Neural cell (in vitro differentiated cells): ENCODE results near the gene ADSS2. TPM values are rescaled to one million over a fixed set of nuclear protein-coding genes. Genes with fewer than 3 reads are reported as not detected.
"Not testable (repeated sequence)": the region's sequence is repeated elsewhere in the genome, so short reads cannot be mapped to it uniquely, and the experiment has no call there.

Source experiments
- H2AFZ ChIP-seq: fragments of 200-600, 300-800 bp; sonication (generic), shearing (Covaris generic); 2 replicates; pipeline ENCODE4 v1.6.0; 2014; ENCODE audit warnings: low read depth, mild to moderate bottlenecking, antibody characterized with exemption, low read length, moderate library complexity
- H3F3A ChIP-seq: fragments of 200-600 bp; shearing (Covaris generic); 2 replicates; pipeline ENCODE4 v1.6.1; 2016; ENCODE audit warnings: mild to moderate bottlenecking, moderate library complexity, mixed read lengths, antibody characterized with exemption, low read length; ENCODE audit not compliant: insufficient read depth, poor library complexity, severe bottlenecking
- H3K27ac ChIP-seq: fragments of 200-600, 300-800 bp; sonication (generic), shearing (Covaris generic); 2 replicates; pipeline ENCODE4 v1.5.1; 2014; ENCODE audit warnings: mild to moderate bottlenecking, low read length, moderate library complexity
- H3K27me3 ChIP-seq: fragments of 300-800, 200-600 bp; sonication (generic), shearing (Covaris generic); 2 replicates; pipeline ENCODE4 v1.6.0; 2014; ENCODE audit warnings: mild to moderate bottlenecking, low read depth, low read length, moderate library complexity; ENCODE audit not compliant: insufficient read depth
- H3K36me3 ChIP-seq: fragments of 300-800, 200-600 bp; sonication (generic), shearing (Covaris generic); 2 replicates; pipeline ENCODE4 v1.5.1; 2014; ENCODE audit warnings: mild to moderate bottlenecking, antibody characterized with exemption, low read length, moderate library complexity; ENCODE audit not compliant: insufficient read depth
- H3K4me2 ChIP-seq: fragments of 300-800, 200-600 bp; sonication (generic), shearing (Covaris generic); 2 replicates; pipeline ENCODE4 v1.6.0; 2014; ENCODE audit warnings: mild to moderate bottlenecking, low read length
- H3K4me3 ChIP-seq: fragments of 300-800, 200-600 bp; sonication (generic), shearing (Covaris generic); 2 replicates; pipeline ENCODE4 v1.5.1; 2014; ENCODE audit warnings: mild to moderate bottlenecking, low read length, moderate library complexity
- H3K79me2 ChIP-seq: fragments of 200-600 bp; shearing (Covaris generic); replicated peaks from 2 replicates; pipeline ENCODE4 v1.6.0; 2014; ENCODE audit warnings: mild to moderate bottlenecking, low read length, moderate library complexity; ENCODE audit not compliant: insufficient read depth
- H3K9ac ChIP-seq: fragments of 300-800, 200-600 bp; sonication (generic), shearing (Covaris generic); 2 replicates; pipeline ENCODE4 v1.6.1; 2016; ENCODE audit warnings: mild to moderate bottlenecking, low read length, mixed read lengths
- H3K9me2 ChIP-seq: fragments of 200-600 bp; shearing (Covaris generic); 2 replicates; pipeline ENCODE4 v1.6.1; 2016; ENCODE audit warnings: mild to moderate bottlenecking, low read length, mixed read lengths; ENCODE audit not compliant: insufficient read depth
- H3K9me3 ChIP-seq: fragments of 200-600, 300-800 bp; sonication (generic), shearing (Covaris generic); 2 replicates; pipeline ENCODE4 v1.6.1; 2016; ENCODE audit warnings: mild to moderate bottlenecking, mixed run types, low read length, moderate library complexity, mixed read lengths
- H4K20me1 ChIP-seq: fragments of 200-600 bp; shearing (Covaris generic); 2 replicates; pipeline ENCODE4 v1.6.1; 2016; ENCODE audit warnings: mild to moderate bottlenecking, mixed run types; ENCODE audit not compliant: insufficient read depth
- CTCF ChIP-seq: fragments of 450-650 bp; IDR thresholded peaks from 2 replicates; pipeline ENCODE4 v1.5.1; 2014; ENCODE audit warnings: antibody characterized with exemption, mild to moderate bottlenecking, moderate library complexity; ENCODE audit not compliant: poor library complexity, severe bottlenecking
- EP300 ChIP-seq: fragments of 450-650 bp; conservative IDR thresholded peaks from 2 replicates; pipeline ENCODE4 v1.6.1; 2014; ENCODE audit warnings: antibody characterized with exemption, mild to moderate bottlenecking, moderate library complexity; ENCODE audit not compliant: poor library complexity, severe bottlenecking
- EZH2 ChIP-seq: fragments of 200-600, 300-800 bp; shearing (Covaris generic), sonication (generic); IDR thresholded peaks from 2 replicates; pipeline ENCODE4 v1.6.1; 2014; ENCODE audit warnings: antibody characterized with exemption, low read length, borderline replicate concordance, mild to moderate bottlenecking; ENCODE audit not compliant: insufficient read depth, poor library complexity, severe bottlenecking
- MXI1 ChIP-seq: fragments of 450-650 bp; conservative IDR thresholded peaks from 2 replicates; pipeline ENCODE4 v1.6.1; 2014; ENCODE audit warnings: antibody characterized with exemption, mild to moderate bottlenecking; ENCODE audit not compliant: poor library complexity, severe bottlenecking
- POLR2AphosphoS5 ChIP-seq: IDR thresholded peaks from 2 replicates; pipeline ENCODE4 v1.6.1; 2012
- RAD21 ChIP-seq: fragments of 450-650 bp; conservative IDR thresholded peaks from 2 replicates; pipeline ENCODE4 v1.6.1; 2014; ENCODE audit warnings: antibody characterized with exemption, mild to moderate bottlenecking, moderate library complexity
- SMC3 ChIP-seq: fragments of 450-650 bp; conservative IDR thresholded peaks from 2 replicates; pipeline ENCODE4 v1.6.1; 2014; ENCODE audit warnings: antibody characterized with exemption, mild to moderate bottlenecking, moderate library complexity; ENCODE audit not compliant: poor library complexity
- TAF1 ChIP-seq: IDR thresholded peaks from 2 replicates; pipeline ENCODE4 v1.6.1; 2012; ENCODE audit warnings: low read depth
- polyA plus RNA-seq: library from polyadenylated mRNA; depleted of rRNA; stranded (reverse); fragments of >200 nt; gene quantifications from 2 replicates; pipeline ENCODE4 v1.2.3, GENCODE V29; 2014
- TF ChIP-seq, protein P1 (sequence below): IDR thresholded peaks from 2 replicates; pipeline ENCODE4 v1.6.1; 2012; ENCODE audit warnings: borderline replicate concordance

The ADSS2 gene
- polyA plus RNA-seq, 1 donor from 2014 or later = 86.1 TPM

- Histone ChIP-seq H3K9me3 (no peaks in the 10 kb centered on the region), H4K20me1 (no peaks in the 10 kb centered on the region), H3K9me2 (no peaks in the 10 kb centered on the region), H3K36me3 (no peaks in the 10 kb centered on the region), H3K27ac (no peak overlapping the region), H3K9ac (no peak overlapping the region), H3K27me3 (no peaks in the 10 kb centered on the region), H3K79me2 (no peaks in the 10 kb centered on the region), H3K4me2 (no peak overlapping the region), H3K4me3 (no peak overlapping the region), H3F3A (no peaks in the 10 kb centered on the region), H2AFZ (no peak overlapping the region)
- TF ChIP-seq POLR2AphosphoS5 (no peak), CTCF (no peak), EP300 (no peak), SMC3 (no peak), TAF1 (no peak)
These were observed 75.6 kb downstream of the ADSS2 start for GRCh38 chr1:244376126-244376525.

- no peak overlapping the region for H3K4me3 ChIP-seq
- no peaks in the 10 kb centered on the region for H3K9me3 ChIP-seq
- H3K79me2 ChIP-seq = no peaks in the 10 kb centered on the region
- no peak overlapping the region for H2AFZ ChIP-seq
- H4K20me1 ChIP-seq = no peaks in the 10 kb centered on the region
- no peaks in the 10 kb centered on the region for H3K36me3 ChIP-seq
- H3F3A ChIP-seq = no peaks in the 10 kb centered on the region
- no peaks in the 10 kb centered on the region for H3K27me3 ChIP-seq
- no peak for TF ChIP-seq EZH2
- TF ChIP-seq CTCF = no peak
- TF ChIP-seq, protein P1, sequence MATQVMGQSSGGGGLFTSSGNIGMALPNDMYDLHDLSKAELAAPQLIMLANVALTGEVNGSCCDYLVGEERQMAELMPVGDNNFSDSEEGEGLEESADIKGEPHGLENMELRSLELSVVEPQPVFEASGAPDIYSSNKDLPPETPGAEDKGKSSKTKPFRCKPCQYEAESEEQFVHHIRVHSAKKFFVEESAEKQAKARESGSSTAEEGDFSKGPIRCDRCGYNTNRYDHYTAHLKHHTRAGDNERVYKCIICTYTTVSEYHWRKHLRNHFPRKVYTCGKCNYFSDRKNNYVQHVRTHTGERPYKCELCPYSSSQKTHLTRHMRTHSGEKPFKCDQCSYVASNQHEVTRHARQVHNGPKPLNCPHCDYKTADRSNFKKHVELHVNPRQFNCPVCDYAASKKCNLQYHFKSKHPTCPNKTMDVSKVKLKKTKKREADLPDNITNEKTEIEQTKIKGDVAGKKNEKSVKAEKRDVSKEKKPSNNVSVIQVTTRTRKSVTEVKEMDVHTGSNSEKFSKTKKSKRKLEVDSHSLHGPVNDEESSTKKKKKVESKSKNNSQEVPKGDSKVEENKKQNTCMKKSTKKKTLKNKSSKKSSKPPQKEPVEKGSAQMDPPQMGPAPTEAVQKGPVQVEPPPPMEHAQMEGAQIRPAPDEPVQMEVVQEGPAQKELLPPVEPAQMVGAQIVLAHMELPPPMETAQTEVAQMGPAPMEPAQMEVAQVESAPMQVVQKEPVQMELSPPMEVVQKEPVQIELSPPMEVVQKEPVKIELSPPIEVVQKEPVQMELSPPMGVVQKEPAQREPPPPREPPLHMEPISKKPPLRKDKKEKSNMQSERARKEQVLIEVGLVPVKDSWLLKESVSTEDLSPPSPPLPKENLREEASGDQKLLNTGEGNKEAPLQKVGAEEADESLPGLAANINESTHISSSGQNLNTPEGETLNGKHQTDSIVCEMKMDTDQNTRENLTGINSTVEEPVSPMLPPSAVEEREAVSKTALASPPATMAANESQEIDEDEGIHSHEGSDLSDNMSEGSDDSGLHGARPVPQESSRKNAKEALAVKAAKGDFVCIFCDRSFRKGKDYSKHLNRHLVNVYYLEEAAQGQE = no peak
- no peak for TF ChIP-seq EP300
- TF ChIP-seq POLR2AphosphoS5 = no peak
- TF ChIP-seq RAD21 = no peak
- no peak for TF ChIP-seq TAF1
- no peak for TF ChIP-seq SMC3
- TF ChIP-seq MXI1 = no peak
- H3K27ac ChIP-seq = no peak overlapping the region
- H3K9ac ChIP-seq = no peak overlapping the region
- no peak overlapping the region for H3K4me2 ChIP-seq
- H3K9me2 ChIP-seq = no peaks in the 10 kb centered on the region
These were observed 76.7 kb downstream of the ADSS2 start for GRCh38 chr1:244375051-244375450.

GRCh38 chr1:244374484-244374883 lies 77.2 kb downstream of the ADSS2 start:
- not testable (repeated sequence) for H3F3A ChIP-seq, H3K9me2 ChIP-seq, H3K79me2 ChIP-seq, H3K36me3 ChIP-seq, H3K4me2 ChIP-seq, H2AFZ ChIP-seq, H4K20me1 ChIP-seq, H3K4me3 ChIP-seq, H3K27me3 ChIP-seq, H3K9me3 ChIP-seq, H3K27ac ChIP-seq, H3K9ac ChIP-seq
